Measurements from ENCODE around the gene NMNAT2.

The NMNAT2 gene

GRCh38 chr1:183390561-183390960, 27.6 kb downstream of the NMNAT2 start:
- Histone ChIP-seq H3K27ac (no peak overlapping the region), H3K27me3 (peaks cover 0 to under 1% of the 10 kb centered on the region in 2 donors), H3K4me3 (no peak overlapping the region), H3K4me1 (no peaks in the 10 kb centered on the region), H3K36me3 (no peaks in the 10 kb centered on the region), H3K9me3 (no peaks in the 10 kb centered on the region)
- intact Hi-C loops (cut with DNase I; ENCODE audit: low total_unique reads), result no loop called here
- DNase-seq, result no peak
- TF ChIP-seq, protein P1, sequence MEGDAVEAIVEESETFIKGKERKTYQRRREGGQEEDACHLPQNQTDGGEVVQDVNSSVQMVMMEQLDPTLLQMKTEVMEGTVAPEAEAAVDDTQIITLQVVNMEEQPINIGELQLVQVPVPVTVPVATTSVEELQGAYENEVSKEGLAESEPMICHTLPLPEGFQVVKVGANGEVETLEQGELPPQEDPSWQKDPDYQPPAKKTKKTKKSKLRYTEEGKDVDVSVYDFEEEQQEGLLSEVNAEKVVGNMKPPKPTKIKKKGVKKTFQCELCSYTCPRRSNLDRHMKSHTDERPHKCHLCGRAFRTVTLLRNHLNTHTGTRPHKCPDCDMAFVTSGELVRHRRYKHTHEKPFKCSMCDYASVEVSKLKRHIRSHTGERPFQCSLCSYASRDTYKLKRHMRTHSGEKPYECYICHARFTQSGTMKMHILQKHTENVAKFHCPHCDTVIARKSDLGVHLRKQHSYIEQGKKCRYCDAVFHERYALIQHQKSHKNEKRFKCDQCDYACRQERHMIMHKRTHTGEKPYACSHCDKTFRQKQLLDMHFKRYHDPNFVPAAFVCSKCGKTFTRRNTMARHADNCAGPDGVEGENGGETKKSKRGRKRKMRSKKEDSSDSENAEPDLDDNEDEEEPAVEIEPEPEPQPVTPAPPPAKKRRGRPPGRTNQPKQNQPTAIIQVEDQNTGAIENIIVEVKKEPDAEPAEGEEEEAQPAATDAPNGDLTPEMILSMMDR (IDR thresholded peaks at IDR 0.05), result no peak

DNA sequence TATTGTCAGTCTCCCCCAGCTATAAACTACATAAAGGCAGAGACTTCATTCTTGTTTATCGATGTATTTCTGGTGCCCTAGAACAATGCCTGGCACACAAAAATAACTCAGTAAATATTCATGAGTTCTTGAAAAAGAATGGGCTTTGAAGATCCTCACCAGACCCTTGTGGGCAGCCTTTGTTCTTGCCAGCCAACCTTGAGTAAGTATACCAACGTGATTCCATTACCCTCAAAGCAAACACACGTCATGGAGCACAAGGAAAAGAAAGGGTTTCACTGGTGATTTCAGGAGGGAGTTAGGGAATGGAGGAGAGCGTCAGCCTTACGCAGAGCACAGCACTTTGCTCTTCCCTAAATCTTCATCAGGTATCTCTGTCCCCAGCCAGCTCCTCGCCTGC, 29.4 kb downstream of the NMNAT2 start:
- Histone ChIP-seq H3K27ac (no peak overlapping the region), H3K4me1 (no peaks in the 10 kb centered on the region), H3K4me3 (no peak overlapping the region), H3K9me3 (no peaks in the 10 kb centered on the region), H3K27me3 (no peaks in the 10 kb centered on the region), H3K36me3 (no peaks in the 10 kb centered on the region)
- intact Hi-C loops (cut with DNase I; ENCODE audit: low total_unique reads), result no loop called here
- DNase-seq, result no peak
- TF ChIP-seq, protein P1 (IDR thresholded peaks at IDR 0.05), result no peak

DNA sequence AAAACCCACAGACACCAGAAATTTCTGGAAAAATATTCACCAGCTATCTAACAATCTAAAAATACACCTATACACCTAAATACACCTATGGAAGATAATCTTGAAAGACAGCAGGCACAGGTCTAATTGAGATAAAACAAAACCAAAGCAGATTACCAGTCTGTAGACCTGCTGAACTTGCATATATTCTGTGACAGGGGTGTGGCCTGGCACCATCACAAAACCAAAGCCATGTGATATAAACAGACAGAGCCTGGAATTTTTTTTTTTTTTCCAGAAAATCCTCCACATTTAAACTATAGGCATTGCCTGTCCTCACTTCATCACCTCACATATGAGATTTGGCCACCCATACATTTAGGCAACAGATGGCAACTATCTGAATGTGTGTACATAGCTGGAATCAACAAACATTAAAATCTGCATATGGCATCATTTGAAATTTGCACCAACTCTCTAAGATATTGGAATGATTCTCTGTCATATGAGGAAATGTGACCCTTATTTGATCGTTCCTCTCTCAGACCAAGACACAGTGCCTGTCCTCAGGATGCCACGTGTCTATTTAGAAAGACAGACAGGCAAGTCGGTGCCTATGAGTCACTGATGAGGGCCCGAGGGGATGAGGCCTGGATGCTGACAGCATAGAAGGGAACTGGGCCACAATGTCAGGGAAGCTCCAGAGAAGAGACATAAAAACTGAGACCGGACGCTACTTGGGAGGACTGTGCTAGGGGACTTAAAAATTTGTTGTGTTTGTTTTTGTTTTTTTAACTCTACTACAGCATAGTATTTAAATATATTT, 32.6 kb downstream of the NMNAT2 start:
- no peak for DNase-seq
- Histone ChIP-seq H3K27me3 (no peaks in the 10 kb centered on the region), H3K4me3 (no peak overlapping the region), H3K4me1 (no peaks in the 10 kb centered on the region), H3K36me3 (no peaks in the 10 kb centered on the region), H3K27ac (no peak overlapping the region), H3K9me3 (no peaks in the 10 kb centered on the region)
- intact Hi-C loops (cut with DNase I; ENCODE audit: low total_unique reads), result no loop called here
- TF ChIP-seq, protein P1 (IDR thresholded peaks at IDR 0.05), result no peak

DNA sequence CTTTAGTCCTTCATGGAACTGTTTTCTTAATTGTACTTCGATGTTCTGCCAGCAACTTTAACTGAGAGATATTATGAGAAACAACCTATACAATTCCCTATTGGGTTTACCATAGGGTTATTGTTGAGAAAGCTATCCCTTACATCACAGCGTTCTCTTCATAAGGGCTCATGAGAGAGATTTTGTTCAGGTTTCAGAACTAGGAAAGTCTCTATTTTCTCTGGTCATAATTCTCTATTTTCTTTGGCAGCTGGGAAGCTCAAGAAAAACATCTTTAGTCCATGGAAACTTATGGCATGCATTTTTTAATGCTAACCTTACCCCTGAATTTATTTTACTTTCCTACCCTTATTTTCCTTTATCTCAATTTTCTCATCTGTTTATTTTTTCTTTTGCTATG, 38.2 kb downstream of the NMNAT2 start:
- H3K9me3 ChIP-seq, result no peaks in the 10 kb centered on the region
- TF ChIP-seq, protein P1 (IDR thresholded peaks at IDR 0.05), result no peak
- no peak overlapping the region for H3K4me3 ChIP-seq
- intact Hi-C loops (cut with DNase I; ENCODE audit: low total_unique reads), result no loop called here
- DNase-seq, result no peak
- no peak overlapping the region for H3K27ac ChIP-seq
- H3K36me3 ChIP-seq, result no peaks in the 10 kb centered on the region
- no peaks in the 10 kb centered on the region for H3K27me3 ChIP-seq
- H3K4me1 ChIP-seq, result no peaks in the 10 kb centered on the region

GRCh38 chr1:183375381-183375780, 42.8 kb downstream of the NMNAT2 start:
- H3K4me1 ChIP-seq, result no peaks in the 10 kb centered on the region
- intact Hi-C loops (cut with DNase I; ENCODE audit: low total_unique reads), result no loop called here
- TF ChIP-seq, protein P1 (IDR thresholded peaks at IDR 0.05), result no peak

More at GRCh38 chr1:183375381-183375780, 42.8 kb downstream of the NMNAT2 start:
- Histone ChIP-seq H3K27ac (no peak overlapping the region), H3K27me3 (no peaks in the 10 kb centered on the region), H3K36me3 (no peaks in the 10 kb centered on the region), H3K4me3 (no peak overlapping the region), H3K9me3 (no peaks in the 10 kb centered on the region)
- DNase-seq, result no peak

All from tibial artery (tissue), 4 donors.